ENCODE measurements around the gene TCERG1. TPM values are rescaled to one million over a fixed set of nuclear protein-coding genes. Genes with fewer than 3 reads are reported as not detected.

The TCERG1 gene
- total and polyA plus RNA-seq, 2 donors (not counting 1 experiment from before 2014, with no cell fraction given): 44.6 to 95.2 TPM

- ChIA-PET CTCF (interaction anchor here (1.2 kb wide), 1 partner anchor 12 kb away, joined by 5 read pairs; no protein-coding TSS in a partner anchor), POLR2A (no interaction called here)
- Histone ChIP-seq H3K27ac (ENCODE audit: low read length in 2 of 2) (no peak overlapping the region), H3K27me3 (replicated peaks in 1 of 4; ENCODE audit: control extremely low read depth in 1 of 4, control insufficient read depth in 3 of 4, insufficient read depth in 4 of 4, low read length in 3 of 4) (peaks cover 0 to 3% (median 0%) of the 10 kb centered on the region in 4 experiments), H3K4me1 (ENCODE audit: control insufficient read depth in 2 of 2, insufficient read depth in 2 of 2, low read length in 2 of 2) (no peaks in the 10 kb centered on the region), H4K20me1 (ENCODE audit: control insufficient read depth, insufficient read depth, low read length, poor library complexity, severe bottlenecking) (no peaks in the 10 kb centered on the region), H3K9ac (ENCODE audit: low read length) (no peak overlapping the region), H3K36me3 (replicated peaks in 1 of 2; ENCODE audit: control extremely low read depth in 1 of 2, control insufficient read depth in 1 of 2, extremely low read depth in 1 of 2, insufficient read depth in 2 of 2, low read length in 1 of 2) (no peaks in the 10 kb centered on the region), H2AFZ (ENCODE audit: insufficient read depth, low read depth, low read length, poor library complexity, severe bottlenecking) (no peak overlapping the region), H3K4me2 (replicated peaks; ENCODE audit: low read depth, low read length, poor library complexity, severe bottlenecking) (no peak overlapping the region), H3K79me2 (ENCODE audit: control insufficient read depth, insufficient read depth, low read length) (no peaks in the 10 kb centered on the region), H3K4me3 (ENCODE audit: control extremely low read depth in 1 of 5, extremely low read depth in 1 of 5, insufficient read depth in 1 of 5, low read depth in 2 of 5, low read length in 4 of 5) (no peak overlapping the region), H3K9me3 (ENCODE audit: control extremely low read depth in 1 of 3, control insufficient read depth in 2 of 3, insufficient read depth in 1 of 3, low read length in 2 of 3) (no peaks in the 10 kb centered on the region)
- TF ChIP-seq EZH2 (IDR thresholded peaks at IDR 0.05; ENCODE audit: borderline replicate concordance, insufficient read depth, low read depth, low read length, poor library complexity, severe bottlenecking) (no peak), CTCF (IDR thresholded peaks at IDR 0.05) (no peak)
- 85% methylated on average over 2 of the region's 3 CpGs for WGBS (ENCODE audit: insufficient coverage)
- intact Hi-C loops (cut with micrococcal nuclease): no loop called here
- H3K27me3 Mint-ChIP-seq: peaks cover 23% of the 10 kb centered on the region
- no peaks in the 10 kb centered on the region for H3K9me3 Mint-ChIP-seq (ENCODE audit: insufficient read depth)
- ATAC-seq (ENCODE audit: low read depth) (no peak), DNase-seq (no peak)
- H3K4me1 Mint-ChIP-seq: no peaks in the 10 kb centered on the region
- no peak overlapping the region for H3K4me3 Mint-ChIP-seq
- no peak overlapping the region for H3K27ac Mint-ChIP-seq
Measured at GRCh38 chr5:146523698-146524097, 76.6 kb downstream of the TCERG1 start.

GRCh38 chr5:146527785-146528184 is 80.7 kb downstream of the TCERG1 start:
- no peak overlapping the region for H3K27ac Mint-ChIP-seq
- ChIA-PET POLR2A (no interaction called here), CTCF (interaction anchor here (0.8 kb wide), 1 partner anchor 14 kb away, joined by 3 read pairs; no protein-coding TSS in a partner anchor)
- Histone ChIP-seq H3K4me1 (ENCODE audit: control insufficient read depth in 2 of 2, insufficient read depth in 2 of 2, low read length in 2 of 2) (no peaks in the 10 kb centered on the region), H3K9ac (ENCODE audit: low read length) (no peak overlapping the region), H3K27me3 (replicated peaks in 1 of 4; ENCODE audit: control extremely low read depth in 1 of 4, control insufficient read depth in 3 of 4, insufficient read depth in 4 of 4, low read length in 3 of 4) (peaks cover 0 to under 1% (median 0%) of the 10 kb centered on the region in 4 experiments), H2AFZ (ENCODE audit: insufficient read depth, low read depth, low read length, poor library complexity, severe bottlenecking) (no peak overlapping the region), H3K4me2 (replicated peaks; ENCODE audit: low read depth, low read length, poor library complexity, severe bottlenecking) (no peak overlapping the region), H3K36me3 (replicated peaks in 1 of 2; ENCODE audit: control extremely low read depth in 1 of 2, control insufficient read depth in 1 of 2, extremely low read depth in 1 of 2, insufficient read depth in 2 of 2, low read length in 1 of 2) (no peaks in the 10 kb centered on the region), H3K79me2 (ENCODE audit: control insufficient read depth, insufficient read depth, low read length) (no peaks in the 10 kb centered on the region), H3K9me3 (ENCODE audit: control extremely low read depth in 1 of 3, control insufficient read depth in 2 of 3, insufficient read depth in 1 of 3, low read length in 2 of 3) (no peaks in the 10 kb centered on the region), H3K4me3 (ENCODE audit: control extremely low read depth in 1 of 5, extremely low read depth in 1 of 5, insufficient read depth in 1 of 5, low read depth in 2 of 5, low read length in 4 of 5) (no peak overlapping the region), H4K20me1 (ENCODE audit: control insufficient read depth, insufficient read depth, low read length, poor library complexity, severe bottlenecking) (no peaks in the 10 kb centered on the region), H3K27ac (ENCODE audit: low read length in 2 of 2) (no peak overlapping the region)
- DNase-seq: no peak
- H3K9me3 Mint-ChIP-seq (ENCODE audit: insufficient read depth): no peaks in the 10 kb centered on the region
- ATAC-seq (ENCODE audit: low read depth): no peak
- intact Hi-C loops (cut with micrococcal nuclease): no loop called here
- H3K4me1 Mint-ChIP-seq: peaks cover 2% of the 10 kb centered on the region
- H3K27me3 Mint-ChIP-seq: peaks cover 6% of the 10 kb centered on the region
- no CpG with 5 or more reads among the region's 3 CpGs for WGBS (ENCODE audit: insufficient coverage)
- no peak overlapping the region for H3K4me3 Mint-ChIP-seq
- TF ChIP-seq CTCF (IDR thresholded peaks at IDR 0.05): no peak
- TF ChIP-seq EZH2 (IDR thresholded peaks at IDR 0.05; ENCODE audit: borderline replicate concordance, insufficient read depth, low read depth, low read length, poor library complexity, severe bottlenecking): no peak
